ENCODE data around the gene MYRFL.

- TF ChIP-seq YY1 (IDR thresholded peaks at IDR 0.05; ENCODE audit: low read depth) (no peak), CTCF (IDR thresholded peaks at IDR 0.05) (no peak), SMC3 (IDR thresholded peaks at IDR 0.05; ENCODE audit: low read depth, low read length) (no peak), USF2 (IDR thresholded peaks at IDR 0.05; ENCODE audit: borderline replicate concordance, low read depth, low read length) (no peak), RCOR1 (IDR thresholded peaks at IDR 0.05; ENCODE audit: low read length) (no peak; the same call in 1 of the 2 replicates), REST (IDR thresholded peaks at IDR 0.05; ENCODE audit: low read depth, low read length) (no peak), MAX (IDR thresholded peaks at IDR 0.05; ENCODE audit: low read depth) (no peak), TAF1 (IDR thresholded peaks at IDR 0.05; ENCODE audit: borderline replicate concordance, low read depth, low read length) (no peak)
- TF ChIP-seq, protein P1, sequence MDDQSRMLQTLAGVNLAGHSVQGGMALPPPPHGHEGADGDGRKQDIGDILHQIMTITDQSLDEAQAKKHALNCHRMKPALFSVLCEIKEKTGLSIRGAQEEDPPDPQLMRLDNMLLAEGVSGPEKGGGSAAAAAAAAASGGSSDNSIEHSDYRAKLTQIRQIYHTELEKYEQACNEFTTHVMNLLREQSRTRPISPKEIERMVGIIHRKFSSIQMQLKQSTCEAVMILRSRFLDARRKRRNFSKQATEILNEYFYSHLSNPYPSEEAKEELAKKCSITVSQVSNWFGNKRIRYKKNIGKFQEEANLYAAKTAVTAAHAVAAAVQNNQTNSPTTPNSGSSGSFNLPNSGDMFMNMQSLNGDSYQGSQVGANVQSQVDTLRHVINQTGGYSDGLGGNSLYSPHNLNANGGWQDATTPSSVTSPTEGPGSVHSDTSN (IDR thresholded peaks at IDR 0.05) = peak; percentile 26; the same call in 1 of the 2 replicates
Measured at GRCh38 chr12:69903548-69903947, 78.5 kb downstream of the MYRFL start.

All from SK-N-SH (cell line).